GM19043 (cell line): Measurements from ENCODE around the gene FAM13A.
A peak's percentile ranks its signal among the peaks of the same experiment; 100 is the strongest.
"Not testable (repeated sequence)": the region's sequence is repeated elsewhere in the genome, so short reads cannot be mapped to it uniquely, and the experiment has no call there.

Experiments
- ATAC-seq: cut with Tn5 transposase; IDR thresholded peaks from one replicate; pipeline ENCODE4 v1.9.1; 2021; ENCODE audit warnings: low read depth; ENCODE audit not compliant: unreplicated experiment

FAM13A gene

GRCh38 chr4:88858752-88859151 is 198.2 kb downstream of the FAM13A start:
- ATAC-seq, result peak; percentile 84

DNA sequence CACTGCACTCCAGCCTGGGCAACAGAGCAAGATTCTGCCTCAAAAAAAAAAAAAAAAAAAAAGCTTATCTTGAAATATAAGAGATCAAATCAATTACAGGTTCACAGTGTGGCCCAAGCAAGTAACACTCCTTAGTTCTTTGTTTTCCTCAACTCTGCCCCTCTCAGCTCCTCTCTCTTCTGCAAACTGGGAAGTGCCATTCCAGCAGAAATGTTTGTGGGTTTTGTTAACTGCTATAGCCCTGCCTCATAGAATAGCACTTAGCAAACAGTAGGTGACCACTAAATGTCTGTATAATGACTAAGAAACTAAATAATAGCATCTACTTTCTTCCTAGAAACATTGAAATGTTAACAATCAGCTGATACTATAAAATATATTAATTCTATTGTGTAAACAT is 199.4 kb downstream of the FAM13A start:
- no peak for ATAC-seq

- ATAC-seq, result no peak
Measured at GRCh38 chr4:88854481-88854880, 202.5 kb downstream of the FAM13A start.

DNA sequence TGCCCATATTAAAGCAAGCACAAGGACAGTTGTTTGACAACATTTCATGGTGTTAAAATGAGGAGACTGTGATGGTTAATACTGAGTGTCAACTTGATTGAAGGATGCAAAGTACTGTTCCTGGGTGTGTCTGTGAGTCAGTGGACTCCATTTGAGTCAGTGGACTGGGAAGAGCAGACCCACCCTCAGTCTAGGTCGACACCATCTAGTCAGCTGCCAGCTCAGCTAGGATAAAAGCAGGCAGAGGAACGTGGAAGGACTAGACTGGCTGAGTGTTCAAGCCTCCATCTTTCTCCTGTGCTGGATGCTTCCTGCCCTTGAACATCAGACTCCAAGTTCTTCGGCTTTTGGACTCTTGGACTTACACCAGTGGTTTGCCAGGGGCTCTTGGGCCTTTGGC is 203.4 kb downstream of the FAM13A start:
- ATAC-seq, result not testable (repeated sequence)

GRCh38 chr4:88846206-88846790 is 210.7 kb downstream of the FAM13A start:
- ATAC-seq, result no peak

DNA sequence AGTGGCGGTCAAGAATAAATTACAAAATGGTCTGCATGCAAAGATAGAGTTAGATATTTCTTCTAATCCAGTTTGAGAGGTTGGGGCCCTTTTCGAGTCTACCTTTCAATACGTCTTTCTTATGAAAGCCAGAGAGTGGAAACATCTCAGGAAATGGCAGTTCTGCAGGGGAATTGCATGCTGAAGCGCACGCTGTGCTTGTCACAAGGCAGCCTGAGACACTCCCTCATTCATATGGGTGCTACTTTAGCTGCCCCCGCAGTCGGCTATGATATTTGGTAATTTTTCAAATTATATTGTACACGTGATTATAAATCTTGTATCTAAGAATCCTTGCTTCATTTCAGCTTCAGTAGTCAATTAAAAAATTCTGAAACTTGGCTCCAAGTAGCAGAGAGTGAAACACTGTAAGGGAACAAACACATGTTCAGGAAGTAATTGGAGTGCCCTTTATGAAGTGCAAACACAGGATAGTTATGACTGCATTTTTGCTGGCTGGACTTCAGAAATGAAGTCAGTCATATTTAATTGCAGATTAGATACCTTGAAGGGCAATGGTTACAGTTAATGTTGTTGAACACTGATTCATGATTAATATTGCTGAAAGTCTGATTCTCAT is 213.8 kb downstream of the FAM13A start:
- no peak for ATAC-seq

DNA sequence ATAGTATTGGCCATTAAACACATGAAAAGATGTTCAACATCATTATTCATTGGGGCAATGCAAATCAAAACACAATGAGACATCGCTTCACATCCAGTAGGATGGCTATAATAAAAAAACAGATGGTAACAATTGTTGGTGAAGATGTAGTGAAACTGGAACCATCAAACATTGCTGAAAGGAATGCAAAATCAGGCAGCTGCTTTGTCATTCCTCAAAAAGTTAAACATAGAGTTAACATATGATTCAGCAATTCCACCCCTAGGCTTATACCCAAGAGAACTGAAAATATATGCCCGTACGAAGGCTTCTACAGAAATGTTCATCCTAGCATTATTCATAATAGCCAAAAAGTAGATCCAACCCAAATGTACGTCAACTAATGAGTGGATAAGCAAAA is 215.3 kb downstream of the FAM13A start:
- ATAC-seq, result no peak

DNA sequence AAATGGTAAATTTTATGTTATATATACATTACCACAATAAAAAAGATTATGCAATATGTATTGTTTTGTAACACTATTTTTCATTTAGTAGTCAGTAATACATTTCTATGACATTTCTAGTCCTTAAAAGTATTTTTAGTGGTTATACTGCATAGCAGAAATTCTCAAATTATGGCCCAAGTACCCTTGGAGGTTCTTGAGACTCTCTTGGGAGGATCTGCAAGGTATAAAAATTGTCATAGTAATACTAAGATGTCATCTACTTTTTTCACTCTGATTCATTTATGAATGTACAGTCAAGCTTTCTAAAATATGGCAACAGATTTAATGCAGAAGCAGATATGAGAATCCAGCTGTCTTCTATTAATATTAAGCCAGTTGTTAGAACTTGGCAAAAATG is 220.8 kb downstream of the FAM13A start:
- ATAC-seq, result no peak

GRCh38 chr4:88831031-88831430 is 226.0 kb downstream of the FAM13A start:
- ATAC-seq, result no peak

- no peak for ATAC-seq
Measured at GRCh38 chr4:88830598-88830997, 226.4 kb downstream of the FAM13A start.

DNA sequence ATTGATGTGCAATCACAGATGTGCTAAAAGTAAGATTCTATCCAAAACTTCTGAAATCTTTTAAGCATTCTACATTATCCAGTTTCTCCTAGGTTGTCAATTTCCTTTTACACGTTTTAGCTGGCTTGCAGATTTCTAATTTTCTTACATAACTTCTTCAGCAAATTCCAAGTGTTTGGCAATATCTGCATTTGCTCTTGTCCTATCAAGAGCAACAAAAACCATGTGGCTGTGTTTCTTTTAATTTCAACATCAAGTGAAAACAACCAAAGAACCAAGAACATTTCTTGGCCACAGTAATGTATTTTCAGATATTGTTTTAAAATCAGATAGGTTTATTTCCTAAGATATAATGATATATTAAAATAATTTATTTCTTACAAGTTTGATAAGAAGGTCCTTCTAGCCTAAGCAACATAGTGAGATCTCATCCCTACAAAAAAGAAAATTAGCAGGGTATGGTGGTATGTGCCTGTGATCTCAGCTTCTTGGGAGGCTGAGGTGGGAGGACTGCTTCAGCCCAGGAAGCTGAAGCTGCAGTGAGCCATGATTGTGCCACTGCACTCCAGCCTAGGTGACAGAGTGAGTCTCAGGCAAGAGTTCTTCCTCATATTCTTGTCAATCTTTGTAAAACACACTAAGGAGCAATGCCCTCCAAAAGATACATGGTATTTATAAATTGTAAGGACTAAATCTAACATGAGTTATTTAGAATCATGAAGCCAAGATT is 228.0 kb downstream of the FAM13A start:
- no peak for ATAC-seq

DNA sequence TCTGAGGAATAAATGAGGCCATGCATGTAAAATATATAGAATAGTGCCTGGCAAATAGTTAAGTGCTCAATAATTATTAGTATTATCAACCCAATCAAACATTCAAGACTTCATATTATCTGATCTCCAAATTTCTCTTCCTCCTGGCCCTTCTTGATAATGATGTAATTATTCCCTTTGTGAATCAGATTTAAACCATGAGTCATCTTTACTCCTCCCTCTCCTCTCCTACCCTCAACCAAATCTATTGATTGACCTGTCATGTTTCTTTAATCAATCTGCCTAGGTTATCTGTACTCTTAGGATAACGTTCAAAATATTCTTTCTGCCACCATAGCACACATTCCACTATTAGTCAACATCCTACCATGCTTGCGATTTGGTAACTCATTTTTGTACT is 229.5 kb downstream of the FAM13A start:
- no peak for ATAC-seq

DNA sequence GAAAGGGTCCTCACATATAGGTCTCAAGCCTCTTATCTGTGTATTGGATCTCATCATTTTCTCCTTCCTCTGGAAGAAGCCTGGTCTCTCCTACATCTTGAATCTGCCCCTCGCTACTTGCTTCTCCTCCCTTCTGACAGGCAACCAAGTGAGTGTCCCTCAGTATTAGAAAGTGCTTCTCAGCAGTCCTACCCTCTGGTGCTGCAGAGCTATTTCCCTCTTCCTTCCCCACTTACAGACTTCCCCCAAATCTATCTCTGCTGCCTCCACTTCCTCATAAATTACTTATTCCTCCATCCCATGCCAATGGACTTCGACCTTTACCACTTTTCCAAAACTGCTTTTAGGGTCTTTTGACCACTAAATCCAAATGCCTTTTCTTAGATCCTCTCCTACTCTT is 230.2 kb downstream of the FAM13A start:
- no peak for ATAC-seq

GRCh38 chr4:88825931-88826330 is 231.1 kb downstream of the FAM13A start:
- ATAC-seq, result no peak

GRCh38 chr4:88823058-88823919 is 233.7 kb downstream of the FAM13A start:
- ATAC-seq, result peak; percentile 95

GRCh38 chr4:88822034-88822789 is 234.8 kb downstream of the FAM13A start:
- no peak for ATAC-seq

GRCh38 chr4:88821522-88821921 is 235.5 kb downstream of the FAM13A start:
- no peak for ATAC-seq

DNA sequence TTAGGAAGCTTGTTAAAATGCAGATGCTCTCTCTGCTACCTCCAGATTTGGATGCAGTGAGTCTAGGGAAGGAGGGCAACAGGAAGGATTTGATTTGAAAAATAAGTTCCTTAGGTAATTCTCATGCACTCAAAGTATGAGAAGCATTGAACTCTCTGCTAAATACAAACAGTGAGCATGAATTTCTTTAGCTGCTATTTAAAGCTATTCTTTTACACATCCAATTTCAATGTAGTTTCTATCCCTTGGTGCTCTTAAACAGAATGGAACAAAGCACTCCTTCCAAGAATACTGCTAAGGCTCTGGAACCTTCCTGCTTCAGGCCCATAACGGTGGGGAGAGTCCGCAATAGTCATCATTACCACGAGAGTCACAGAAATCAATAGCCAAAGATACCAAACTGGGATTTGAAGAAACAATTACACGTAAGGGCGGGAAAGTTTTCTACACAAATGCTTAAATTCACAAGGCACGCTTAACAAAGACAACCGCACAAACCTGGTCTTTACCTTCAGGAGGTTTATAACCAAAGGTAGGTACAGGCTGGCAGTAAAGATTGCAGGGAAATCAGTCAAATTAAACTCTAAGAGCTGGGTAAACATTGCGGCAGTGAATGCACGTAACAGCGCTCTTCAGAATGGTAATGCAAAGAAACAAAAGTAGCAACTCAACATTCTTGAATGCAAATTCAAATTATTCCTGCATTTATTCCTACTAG is 236.1 kb downstream of the FAM13A start:
- no peak for ATAC-seq

- ATAC-seq, result no peak
Measured at GRCh38 chr4:88819818-88820697, 236.9 kb downstream of the FAM13A start.
